ENCODE data around the gene ZNF618. TPM values are rescaled to one million over a fixed set of nuclear protein-coding genes. Genes with fewer than 3 reads are reported as not detected.

The ZNF618 gene
- total and polyA plus RNA-seq, 8 donors, result 9.9 to 38.6 (median 34.9) TPM

GRCh38 chr9:113963017-113963620 is 87.0 kb downstream of the ZNF618 start:
- DNase-seq (no peak), ATAC-seq (peak; percentile 76)
- intact Hi-C loops (cut with DNase I), result no loop called here
- Histone ChIP-seq H3K4me1 (peaks cover 2 to 5% of the 10 kb centered on the region in 2 donors), H3K27me3 (no peaks in the 10 kb centered on the region), H3K36me3 (no peaks in the 10 kb centered on the region), H3K27ac (no peak overlapping the region), H3K9me3 (no peaks in the 10 kb centered on the region), H3K4me3 (no peak overlapping the region)
- TF ChIP-seq CTCF (IDR thresholded peaks at IDR 0.05), result peak; percentile 56 to 73

- DNase-seq, result no peak
- no peak for TF ChIP-seq CTCF (IDR thresholded peaks at IDR 0.05)
- no peaks in the 10 kb centered on the region for H3K9me3 ChIP-seq
- H3K27me3 ChIP-seq, result no peaks in the 10 kb centered on the region
- no peaks in the 10 kb centered on the region for H3K36me3 ChIP-seq
- no peak for ATAC-seq
- intact Hi-C loops (cut with DNase I), result no loop called here
- peaks cover 0 to 5% of the 10 kb centered on the region in 2 donors for H3K4me1 ChIP-seq
- no peak overlapping the region for H3K27ac ChIP-seq
- H3K4me3 ChIP-seq, result no peak overlapping the region
Measured at GRCh38 chr9:113963696-113964494, 87.8 kb downstream of the ZNF618 start.

GRCh38 chr9:113964495-113965170 is 88.5 kb downstream of the ZNF618 start:
- H3K4me1 ChIP-seq, result peaks cover 0 to 5% of the 10 kb centered on the region in 2 donors
- H3K4me3 ChIP-seq, result no peak overlapping the region
- DNase-seq, result no peak

GRCh38 chr9:113966394-113966793 is 90.3 kb downstream of the ZNF618 start:
- Histone ChIP-seq H3K27ac (no peak overlapping the region), H3K27me3 (no peaks in the 10 kb centered on the region), H3K4me1 (peaks cover 0 to 5% of the 10 kb centered on the region in 2 donors), H3K9me3 (no peaks in the 10 kb centered on the region), H3K4me3 (no peak overlapping the region), H3K36me3 (no peaks in the 10 kb centered on the region)
- no peak for DNase-seq
- intact Hi-C loops (cut with DNase I), result no loop called here
- ATAC-seq, result no peak
- no peak for TF ChIP-seq CTCF (IDR thresholded peaks at IDR 0.05)

More at GRCh38 chr9:113964495-113965170, 88.5 kb downstream of the ZNF618 start:
- intact Hi-C loops (cut with DNase I), result no loop called here
- H3K27ac ChIP-seq, result no peak overlapping the region
- H3K27me3 ChIP-seq, result no peaks in the 10 kb centered on the region
- ATAC-seq, result no peak
- H3K9me3 ChIP-seq, result no peaks in the 10 kb centered on the region
- no peak for TF ChIP-seq CTCF (IDR thresholded peaks at IDR 0.05)
- no peaks in the 10 kb centered on the region for H3K36me3 ChIP-seq

GRCh38 chr9:113967380-113967779 is 91.3 kb downstream of the ZNF618 start:
- Histone ChIP-seq H3K27me3 (no peaks in the 10 kb centered on the region), H3K4me3 (no peak overlapping the region), H3K4me1 (peaks cover 0 to 5% of the 10 kb centered on the region in 2 donors), H3K9me3 (no peaks in the 10 kb centered on the region), H3K36me3 (no peaks in the 10 kb centered on the region), H3K27ac (no peak overlapping the region)
- no peak for TF ChIP-seq CTCF (IDR thresholded peaks at IDR 0.05)
- intact Hi-C loops (cut with DNase I), result no loop called here
- ATAC-seq, result no peak
- no peak for DNase-seq

Measured in left lung (tissue), 10 donors.